ENCODE results near the gene COBL.

COBL gene

DNA sequence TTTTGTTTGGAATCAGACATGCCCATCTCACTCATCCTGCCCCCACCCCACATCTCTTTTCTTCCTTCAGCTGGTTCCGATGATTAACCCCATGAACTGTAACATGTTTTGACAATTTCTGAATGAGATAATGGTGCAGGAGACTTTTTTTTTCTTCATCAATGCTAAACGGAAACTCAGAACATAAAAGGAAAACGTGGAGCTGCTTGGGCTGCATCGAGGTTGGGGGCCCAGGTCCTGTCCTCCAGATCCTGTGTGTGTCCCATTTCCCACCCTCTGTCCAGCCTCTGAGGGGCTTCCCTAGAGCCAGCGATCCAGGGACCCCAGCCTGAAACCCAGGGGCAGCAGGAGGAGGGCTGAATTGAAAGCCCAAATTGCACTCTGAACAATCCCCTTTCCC lies 270.1 kb downstream of the COBL start:
- TF ChIP-seq TAF1 (IDR thresholded peaks at IDR 0.05; ENCODE audit: borderline replicate concordance, insufficient read depth, low read length) (no peak), POLR2AphosphoS5 (IDR thresholded peaks at IDR 0.05; ENCODE audit: low read depth, low read length) (no peak), SIN3A (IDR thresholded peaks at IDR 0.05; ENCODE audit: borderline replicate concordance, insufficient read depth, low read length) (no peak), REST (IDR thresholded peaks at IDR 0.05; ENCODE audit: insufficient read depth in 1 of 2, low read depth in 2 of 2, low read length in 2 of 2) (no peak), FOXP2 (optimal IDR thresholded peaks at IDR 0.05; ENCODE audit: borderline replicate concordance, extremely low read depth, extremely low read length, insufficient read depth) (no peak)

- TF ChIP-seq POLR2AphosphoS5 (IDR thresholded peaks at IDR 0.05; ENCODE audit: low read depth, low read length) = no peak
- no peak for TF ChIP-seq TAF1 (IDR thresholded peaks at IDR 0.05; ENCODE audit: borderline replicate concordance, insufficient read depth, low read length)
- no peak for TF ChIP-seq FOXP2 (optimal IDR thresholded peaks at IDR 0.05; ENCODE audit: borderline replicate concordance, extremely low read depth, extremely low read length, insufficient read depth)
- TF ChIP-seq REST (IDR thresholded peaks at IDR 0.05; ENCODE audit: insufficient read depth in 1 of 2, low read depth in 2 of 2, low read length in 2 of 2) = no peak
- TF ChIP-seq SIN3A (IDR thresholded peaks at IDR 0.05; ENCODE audit: borderline replicate concordance, insufficient read depth, low read length) = no peak
Measured at GRCh38 chr7:51046103-51046466, 270.5 kb downstream of the COBL start.

GRCh38 chr7:51045319-51046102 lies 271.1 kb downstream of the COBL start:
- TF ChIP-seq REST (IDR thresholded peaks at IDR 0.05; ENCODE audit: insufficient read depth in 1 of 2, low read depth in 2 of 2, low read length in 2 of 2) (no peak), TAF1 (IDR thresholded peaks at IDR 0.05; ENCODE audit: borderline replicate concordance, insufficient read depth, low read length) (no peak), SIN3A (IDR thresholded peaks at IDR 0.05; ENCODE audit: borderline replicate concordance, insufficient read depth, low read length) (no peak), POLR2AphosphoS5 (IDR thresholded peaks at IDR 0.05; ENCODE audit: low read depth, low read length) (no peak), FOXP2 (optimal IDR thresholded peaks at IDR 0.05; ENCODE audit: borderline replicate concordance, extremely low read depth, extremely low read length, insufficient read depth) (no peak)

GRCh38 chr7:51043461-51043860 lies 273.1 kb downstream of the COBL start:
- TF ChIP-seq SIN3A (IDR thresholded peaks at IDR 0.05; ENCODE audit: borderline replicate concordance, insufficient read depth, low read length) (no peak), TAF1 (IDR thresholded peaks at IDR 0.05; ENCODE audit: borderline replicate concordance, insufficient read depth, low read length) (no peak), POLR2AphosphoS5 (IDR thresholded peaks at IDR 0.05; ENCODE audit: low read depth, low read length) (no peak), FOXP2 (optimal IDR thresholded peaks at IDR 0.05; ENCODE audit: borderline replicate concordance, extremely low read depth, extremely low read length, insufficient read depth) (no peak), REST (IDR thresholded peaks at IDR 0.05; ENCODE audit: insufficient read depth in 1 of 2, low read depth in 2 of 2, low read length in 2 of 2) (no peak)

Measured in PFSK-1 (cell line).